GM21529 (cell line): ENCODE measurements around the gene JUP.

Experiments used
- ATAC-seq: cut with Tn5 transposase; IDR thresholded peaks from one replicate; pipeline ENCODE4 v1.9.1; 2021; ENCODE audit not compliant: unreplicated experiment

Gene JUP

DNA sequence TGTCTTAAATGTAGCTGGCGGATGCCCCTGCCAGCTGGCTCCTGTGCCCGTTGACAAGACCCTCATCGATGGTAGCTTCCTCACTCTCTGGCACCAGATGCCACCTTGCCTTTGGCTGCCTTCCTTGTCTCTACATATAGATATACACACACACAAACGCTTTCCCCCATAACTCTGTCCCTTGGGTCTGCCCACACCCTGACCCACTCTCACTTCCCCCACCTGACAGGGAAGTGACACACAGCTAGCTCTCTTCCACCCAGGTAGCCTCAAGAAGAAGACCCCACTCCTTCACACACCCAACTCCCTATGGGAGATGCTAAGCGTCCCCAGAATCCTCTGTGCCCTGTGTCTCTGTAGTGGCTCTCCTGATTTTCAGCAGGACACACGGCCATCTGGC lies 25.6 kb downstream of the JUP start:
- no peak for ATAC-seq

DNA sequence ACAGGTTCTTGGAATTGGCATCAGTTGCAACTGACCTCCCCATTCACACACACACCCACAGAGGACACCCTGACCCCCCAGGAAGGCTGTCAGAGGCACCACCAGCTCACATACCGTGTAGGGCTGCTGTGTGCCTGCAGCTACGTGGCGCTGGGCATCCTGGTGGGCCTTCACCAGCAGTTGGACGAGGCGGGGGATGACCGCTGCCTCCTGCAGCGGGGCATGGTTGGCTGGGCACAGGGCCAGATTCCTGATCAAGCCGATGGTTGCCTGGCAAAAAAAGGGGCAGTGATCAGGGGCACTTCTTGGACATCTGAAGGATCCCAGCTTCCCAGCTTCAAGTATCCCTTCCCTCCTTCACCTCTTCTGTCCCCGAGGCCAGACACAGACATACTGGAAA lies 27.9 kb downstream of the JUP start:
- no peak for ATAC-seq

DNA sequence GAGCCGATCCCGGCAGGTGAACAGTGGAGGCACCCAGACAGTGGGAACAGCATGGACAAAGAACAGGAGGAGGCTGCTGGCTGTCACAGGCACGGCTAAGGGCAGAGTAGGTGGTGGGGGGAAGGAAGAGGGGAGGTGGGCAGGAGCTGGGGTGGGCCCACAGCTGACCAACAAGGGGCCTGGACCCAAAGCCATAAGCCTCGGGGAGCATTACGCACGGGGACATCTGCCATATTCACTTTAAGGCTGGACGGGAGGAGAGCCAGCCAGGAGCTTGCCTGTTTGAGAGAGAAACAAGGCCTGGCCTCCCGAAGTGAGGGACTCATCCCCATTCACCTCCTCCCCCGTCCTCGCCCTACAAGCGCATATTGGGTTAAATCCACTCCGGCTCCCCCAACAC lies 32.4 kb downstream of the JUP start:
- ATAC-seq: no peak

DNA sequence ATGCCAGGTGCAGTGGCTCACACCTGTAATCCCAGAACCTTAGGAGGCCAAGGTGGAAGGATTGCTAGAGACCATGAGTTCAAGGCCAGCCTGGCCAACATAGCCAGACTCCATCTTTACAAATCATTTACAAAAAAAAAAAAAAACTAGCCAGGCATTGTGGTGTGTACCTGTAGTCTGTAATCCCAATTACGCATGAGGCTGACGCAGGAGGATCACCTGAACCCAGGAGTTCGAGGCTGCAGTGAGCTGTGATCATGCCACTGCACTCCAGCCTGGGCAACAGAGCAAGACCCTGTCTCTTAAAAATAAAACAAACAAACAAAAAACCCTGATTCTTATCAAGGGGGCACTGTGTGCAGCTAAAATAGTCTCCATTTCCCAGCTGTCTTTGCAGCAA lies 35.2 kb downstream of the JUP start:
- no peak for ATAC-seq

DNA sequence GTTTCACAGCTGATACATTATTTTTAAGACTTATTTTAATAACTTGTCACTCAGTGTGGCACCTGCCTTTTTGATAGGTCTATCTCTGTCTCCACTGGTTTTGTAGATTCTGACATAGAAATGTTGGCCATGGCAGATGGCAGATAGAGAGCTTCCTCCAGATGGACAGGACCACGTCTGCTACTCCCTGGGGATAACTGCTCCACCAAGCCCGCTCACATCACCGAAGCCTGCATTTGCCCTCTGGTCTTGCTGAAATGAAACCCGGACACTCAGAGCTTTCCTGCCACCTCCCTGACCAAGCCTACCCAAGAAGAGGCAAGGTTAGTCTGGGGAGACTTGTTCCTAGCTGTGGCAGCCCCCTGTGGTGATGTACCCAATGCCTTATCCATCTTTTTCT lies 35.6 kb downstream of the JUP start:
- no peak for ATAC-seq

GRCh38 chr17:41748275-41748674 lies 38.2 kb downstream of the JUP start:
- no peak for ATAC-seq

DNA sequence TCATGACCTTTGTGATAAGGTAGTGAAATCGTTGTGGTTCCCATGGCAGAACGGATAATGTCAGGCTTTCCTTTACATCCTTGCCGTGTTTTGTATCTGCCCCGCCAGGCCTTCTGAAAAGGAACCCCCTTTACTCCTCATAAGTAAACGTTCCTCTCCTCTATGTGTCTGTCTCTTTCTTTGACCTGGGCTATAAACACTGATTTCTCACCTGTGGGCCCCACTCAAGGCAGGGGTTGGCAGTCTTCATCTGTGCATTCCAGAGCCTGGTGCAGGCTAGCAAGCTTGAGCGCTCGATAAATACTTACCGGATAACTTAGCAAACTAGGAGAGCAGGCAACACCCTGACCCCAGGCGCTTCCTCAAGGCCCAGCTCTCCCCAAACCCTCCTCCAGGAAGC lies 44.8 kb downstream of the JUP start:
- ATAC-seq: no peak

- no peak for ATAC-seq
Observed at GRCh38 chr17:41740506-41740905, 46.0 kb downstream of the JUP start.

DNA sequence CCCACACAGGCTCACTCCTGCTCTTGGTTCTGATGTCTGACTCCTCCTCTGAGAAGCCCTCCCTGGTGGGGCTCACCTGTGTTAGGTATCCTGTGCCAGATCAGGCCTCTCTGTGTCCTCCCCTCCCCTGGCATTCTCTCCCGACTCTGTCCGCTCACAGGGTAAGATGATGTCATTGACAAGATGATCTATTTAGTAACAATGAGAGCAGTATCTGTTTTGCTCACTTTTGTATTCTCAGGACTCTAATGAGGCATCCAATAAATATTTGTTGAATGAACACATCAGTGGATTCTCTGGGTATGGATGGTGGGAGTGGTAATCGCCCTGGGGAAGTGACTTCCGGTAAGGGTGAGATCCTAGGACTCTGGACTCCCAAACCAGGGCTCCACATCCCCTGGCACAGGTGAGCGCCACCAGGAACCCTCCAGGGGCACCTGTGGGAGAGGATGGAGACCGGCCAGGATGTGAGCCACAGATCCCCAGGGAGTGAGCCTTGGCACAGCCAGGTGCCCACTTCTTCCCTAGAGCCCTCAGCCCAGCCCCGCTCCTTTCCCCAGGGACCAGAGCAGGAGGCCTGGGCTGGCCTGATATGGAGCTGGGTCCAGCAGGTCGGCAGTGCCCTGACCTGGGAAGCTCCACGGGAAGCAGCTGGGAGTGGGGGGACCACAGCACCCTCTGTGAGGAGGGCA lies 46.7 kb downstream of the JUP start:
- ATAC-seq: no peak

DNA sequence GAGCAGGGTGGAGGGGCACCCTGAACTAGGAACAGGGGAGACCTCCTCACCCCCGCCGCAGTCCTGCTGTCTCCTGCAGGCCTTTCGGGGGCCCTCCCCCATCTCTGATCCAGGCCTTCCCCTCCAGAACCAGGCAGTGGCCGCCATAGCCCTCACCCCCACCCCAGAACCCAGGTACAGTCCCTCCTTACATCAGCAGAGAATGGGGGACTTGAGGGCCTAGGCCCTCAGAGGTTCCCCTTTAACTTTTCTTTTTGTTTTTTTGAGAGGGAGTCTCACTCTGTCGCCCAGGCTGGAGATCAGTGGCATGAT lies 47.8 kb downstream of the JUP start:
- no peak for ATAC-seq

DNA sequence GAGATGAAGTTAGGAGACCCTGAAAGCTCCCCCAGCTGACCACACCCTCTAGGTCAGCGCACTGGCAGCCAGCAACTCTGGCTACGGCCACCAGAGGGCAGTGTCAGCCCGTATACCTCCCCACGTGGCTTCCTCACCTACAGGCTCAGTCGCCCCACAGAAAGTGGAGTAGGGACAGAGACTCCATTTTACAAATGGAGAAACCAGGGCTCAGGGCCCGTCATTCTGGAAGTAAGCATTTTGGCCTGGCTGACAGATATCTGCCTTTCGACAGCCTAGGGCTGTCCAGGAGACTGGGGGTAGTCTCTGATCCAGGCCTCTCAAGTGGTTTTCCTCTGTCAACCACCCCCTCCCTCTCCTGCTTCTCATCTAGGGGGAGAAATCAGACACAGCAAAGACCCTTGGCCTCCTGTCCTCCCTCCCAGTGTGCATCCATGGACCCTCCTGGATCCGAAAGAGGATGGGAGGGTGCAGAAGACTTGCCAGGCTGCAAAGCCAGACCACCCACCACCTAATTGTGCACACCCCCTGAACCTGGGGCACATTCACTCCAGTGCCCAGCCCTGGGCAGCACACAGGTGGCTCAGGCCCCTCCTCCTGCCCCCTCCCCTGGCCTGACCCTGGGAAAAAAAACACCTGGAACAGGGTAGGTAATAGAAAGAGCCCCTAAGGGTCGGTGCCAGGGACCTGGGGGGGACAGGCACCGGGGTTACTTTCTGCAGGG lies 48.3 kb downstream of the JUP start:
- ATAC-seq: peak; percentile 70

DNA sequence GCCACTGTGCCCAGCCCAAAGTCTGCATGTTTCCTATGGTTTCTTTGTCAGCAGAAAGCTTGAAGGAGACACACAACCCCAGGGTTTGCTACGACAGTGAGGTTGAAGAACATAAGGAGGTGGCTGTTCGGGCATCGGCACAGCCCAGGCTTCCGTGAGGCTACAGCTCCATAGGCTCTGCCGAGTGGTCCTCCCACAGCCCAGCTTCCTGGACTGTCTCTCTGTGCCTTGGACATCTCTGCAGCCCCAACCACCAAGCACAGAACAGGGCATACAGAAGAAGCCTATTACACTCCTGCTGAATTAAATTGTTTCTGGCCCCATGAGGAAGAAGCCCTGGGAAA lies 48.9 kb downstream of the JUP start:
- ATAC-seq: no peak

DNA sequence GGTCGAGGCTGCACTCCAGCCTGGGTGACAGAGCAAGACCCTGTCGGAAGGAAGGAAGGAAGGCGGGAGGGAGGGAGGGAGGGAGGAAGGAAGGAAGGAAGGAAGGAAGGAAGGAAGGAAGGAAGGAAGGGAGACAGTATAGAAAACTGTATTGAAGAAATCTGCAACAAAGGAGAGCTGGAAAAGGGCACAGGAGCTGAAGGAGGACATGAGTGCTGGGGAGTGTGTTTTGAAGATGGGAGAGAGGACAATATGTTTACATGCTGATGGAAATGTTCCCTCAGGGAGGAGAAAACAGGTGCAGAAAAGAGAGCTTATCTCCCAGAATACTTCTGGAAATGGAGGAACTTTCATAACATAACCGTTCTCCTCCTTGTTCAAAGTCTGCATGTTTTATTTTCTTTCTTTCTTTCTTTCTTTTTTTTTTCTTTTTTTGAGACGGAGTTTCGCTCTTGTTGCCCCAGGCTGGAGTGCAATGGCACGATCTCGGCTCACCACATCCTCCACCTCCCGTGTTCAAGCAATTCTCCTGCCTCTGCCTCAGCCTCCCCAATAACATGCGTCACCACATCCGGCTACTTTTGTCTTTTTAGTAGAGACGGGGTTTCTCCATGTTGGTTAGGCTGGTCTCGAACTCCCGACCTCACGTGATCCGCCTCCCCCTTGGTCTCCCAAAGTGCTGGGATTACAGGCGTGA lies 49.4 kb downstream of the JUP start:
- no peak for ATAC-seq

- ATAC-seq: no peak
Observed at GRCh38 chr17:41735744-41736143, 50.8 kb downstream of the JUP start.

DNA sequence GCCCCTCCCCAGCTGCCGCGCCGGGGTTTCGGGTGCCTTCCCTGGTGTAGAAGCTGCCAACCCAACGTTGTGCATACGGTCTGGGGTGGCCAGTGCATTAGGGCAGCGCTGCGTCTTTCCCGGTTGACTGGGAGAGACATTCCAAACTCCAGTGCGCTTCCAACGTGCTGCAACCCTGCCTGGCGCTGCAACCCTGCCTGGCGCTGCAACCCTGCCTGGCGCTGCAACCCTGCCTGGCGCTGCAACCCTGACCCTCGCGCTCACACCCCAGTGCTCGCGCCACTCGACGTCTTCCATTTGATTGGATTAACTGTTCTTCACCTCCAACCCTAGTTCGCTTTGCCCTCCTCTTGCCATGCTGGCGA lies 51.6 kb downstream of the JUP start:
- ATAC-seq: no peak

DNA sequence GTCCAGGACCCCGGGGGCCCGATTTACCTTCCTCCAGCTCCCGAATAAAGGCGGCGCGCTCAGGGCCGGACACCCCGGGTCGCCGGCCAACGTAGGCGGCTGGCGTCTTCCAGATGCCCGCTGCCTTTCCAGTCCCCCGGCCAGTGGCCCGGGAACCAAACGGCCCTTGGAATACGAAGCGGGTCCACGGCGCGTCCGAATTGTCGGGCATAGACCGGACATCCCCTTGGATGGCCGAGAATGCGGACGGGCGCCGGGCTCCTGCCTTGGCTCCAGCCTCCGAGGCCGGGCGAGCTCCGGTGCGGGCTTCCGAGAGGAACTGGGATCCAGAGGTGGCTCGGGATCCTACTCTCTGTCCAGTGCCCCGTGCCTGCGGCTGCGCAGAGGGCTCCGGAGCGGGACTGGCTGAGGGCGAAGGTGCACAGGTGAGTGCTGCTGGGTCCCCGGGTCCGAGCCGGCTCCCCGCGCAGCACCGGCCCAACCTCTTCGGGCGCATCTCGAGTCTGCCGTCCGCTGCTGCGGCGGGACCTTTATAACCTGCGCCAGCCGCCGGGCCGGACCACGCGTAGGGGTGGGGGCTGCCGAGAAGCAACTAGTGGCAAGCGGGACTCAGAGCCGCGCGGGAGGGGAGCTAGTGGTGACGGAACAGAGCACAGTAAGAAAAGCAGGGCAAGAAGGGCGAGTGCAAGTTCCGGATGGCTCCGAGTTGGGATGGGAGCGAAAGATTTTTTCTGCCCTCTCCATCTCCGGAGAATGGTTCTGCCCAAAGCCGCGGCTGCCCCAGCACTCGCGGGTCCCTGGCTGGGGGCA lies 52.2 kb downstream of the JUP start, which contains the start of gene HAP1:
TSS of gene HAP1 (minus strand) at position 505 of the 810 bp plus-strand sequence. CDS start at position 496, 9 bp downstream.
- ATAC-seq: no peak

DNA sequence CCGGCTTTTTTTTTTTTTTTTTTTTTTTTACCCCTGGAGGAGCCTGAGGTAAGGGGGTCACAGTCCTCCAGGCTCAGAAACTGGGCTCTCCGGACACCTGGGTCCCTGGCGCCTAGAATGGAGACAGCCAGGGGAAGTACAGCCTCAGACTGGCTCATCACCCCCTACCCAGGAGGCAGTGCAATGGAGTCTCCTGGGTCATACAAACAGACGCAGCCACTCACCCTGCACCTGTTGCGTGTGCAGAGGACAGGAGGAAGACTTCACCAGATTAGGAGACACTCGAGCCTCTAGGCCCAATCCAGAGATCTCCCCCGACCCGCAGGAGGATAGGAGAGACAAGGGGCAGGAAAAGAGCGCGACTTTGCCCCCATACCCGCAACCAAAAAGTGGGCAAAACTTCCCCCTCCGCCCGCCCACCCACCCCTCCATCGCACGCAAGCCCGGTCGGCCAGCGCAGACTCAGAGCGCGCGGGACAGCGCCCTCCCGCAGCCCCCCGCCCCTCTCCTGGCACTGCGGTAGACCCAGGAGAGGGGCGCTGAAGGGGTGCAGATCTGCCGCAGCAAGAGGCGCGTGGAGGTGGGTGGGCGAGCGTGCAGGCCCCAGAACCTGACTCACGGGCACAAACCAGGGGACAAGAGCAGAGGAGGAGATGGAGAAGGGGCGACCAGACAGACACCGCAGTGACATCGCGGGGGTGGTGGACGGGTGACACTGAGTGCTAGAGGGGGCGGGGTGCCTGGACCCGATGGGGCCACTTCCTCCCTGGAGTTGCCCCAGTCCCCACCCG lies 53.0 kb downstream of the JUP start:
- no peak for ATAC-seq

GRCh38 chr17:41731836-41732235 lies 54.7 kb downstream of the JUP start:
- ATAC-seq: no peak

- no peak for ATAC-seq
Observed at GRCh38 chr17:41730479-41730878, 56.0 kb downstream of the JUP start.

DNA sequence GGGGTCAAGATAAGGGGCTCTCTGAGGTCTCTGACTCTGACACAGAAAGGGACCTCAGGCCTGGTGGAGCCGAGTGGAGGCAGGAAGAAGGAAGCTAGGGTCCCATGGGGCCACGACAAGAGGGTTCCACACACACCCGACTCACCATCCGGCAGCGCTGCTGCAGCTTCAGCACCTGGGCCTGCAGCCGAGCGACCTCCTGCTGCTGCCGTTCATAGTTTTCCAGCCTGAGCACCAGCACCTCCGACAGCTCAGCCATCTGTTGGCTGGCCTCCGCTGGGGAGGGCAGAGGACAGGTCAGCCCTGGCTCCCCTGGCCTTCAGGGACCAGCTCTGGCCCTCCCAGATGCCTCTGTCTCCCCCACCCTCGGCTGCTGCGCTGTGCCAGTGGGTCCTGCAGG lies 58.5 kb downstream of the JUP start:
- no peak for ATAC-seq

DNA sequence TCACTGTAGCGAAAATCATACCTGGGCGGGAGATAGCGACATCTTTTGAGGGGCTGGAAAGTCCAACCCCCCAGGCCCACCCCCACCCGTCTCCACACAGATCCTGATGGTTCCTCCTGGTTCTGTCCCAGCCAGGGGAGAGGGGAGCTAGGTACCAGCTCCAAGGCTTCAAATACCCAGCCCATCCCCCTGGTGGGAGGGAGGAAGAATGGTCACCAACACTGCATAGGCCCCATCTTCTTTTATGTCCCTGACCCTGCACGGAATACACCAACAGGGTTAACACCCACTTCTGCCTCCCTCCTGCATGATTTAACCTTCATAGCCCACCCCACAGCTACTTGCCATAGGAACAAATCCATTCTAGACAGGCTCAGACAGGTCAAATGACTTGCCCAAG lies 61.4 kb downstream of the JUP start:
- ATAC-seq: no peak
